Sigmoid colon (tissue), 3 donors: ENCODE results near the gene TSPAN15.

Source experiments
- POLR2A ChIP-seq, 2 donors: fragments of 450-650 bp; IDR thresholded peaks; one replicate each; pipeline ENCODE4 v1.6.1; 2016; ENCODE audit warnings: antibody characterized with exemption in 2 of 2, mild to moderate bottlenecking in 2 of 2, moderate library complexity in 2 of 2
- TF ChIP-seq, protein P1 (sequence below), 4 experiments: fragments of 450-650 bp in 3 of 4; fragments of 200-600 bp in 1 of 4; IDR thresholded peaks; one replicate each; pipeline ENCODE4 v1.5.1; 2016 to 2019; ENCODE audit warnings: antibody characterized with exemption in 4 of 4, mild to moderate bottlenecking in 3 of 4, moderate library complexity in 2 of 4

DNA sequence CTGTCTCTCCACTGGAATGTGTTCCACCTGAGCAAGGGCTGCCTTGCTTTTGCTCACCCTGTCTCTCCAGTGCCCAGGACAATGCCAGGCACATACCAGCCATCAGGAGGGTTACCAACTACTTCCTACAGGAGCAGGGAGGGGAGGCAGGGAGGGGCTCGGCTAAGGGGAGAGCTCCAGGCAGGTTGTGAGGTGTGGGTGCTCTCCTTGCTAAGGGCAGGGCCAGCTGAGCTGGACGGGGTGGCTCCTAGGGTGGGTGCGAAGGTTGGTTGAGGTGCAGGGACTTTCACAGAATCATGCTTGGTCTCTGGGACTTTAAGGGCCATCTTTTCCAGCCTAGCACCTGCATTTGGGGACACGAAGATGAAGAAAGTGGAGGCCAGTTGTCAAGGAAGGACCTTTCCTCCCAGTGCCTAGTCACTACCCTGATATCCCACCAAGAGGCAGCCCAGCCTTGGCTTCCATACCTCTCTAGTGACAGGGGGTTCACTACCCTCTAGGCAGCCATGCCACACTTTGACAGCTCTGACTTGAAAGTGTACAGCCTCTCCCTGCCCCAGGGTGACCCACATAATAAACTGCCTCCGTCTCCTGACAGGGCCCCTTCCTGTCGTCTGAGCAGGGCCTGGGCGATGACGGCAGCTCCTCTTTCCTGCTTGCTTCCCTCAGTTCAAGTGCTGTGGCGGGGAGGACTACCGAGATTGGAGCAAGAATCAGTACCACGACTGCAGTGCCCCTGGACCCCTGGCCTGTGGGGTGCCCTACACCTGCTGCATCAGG lies 46.5 kb downstream of the TSPAN15 start:
- TF ChIP-seq, protein P1, sequence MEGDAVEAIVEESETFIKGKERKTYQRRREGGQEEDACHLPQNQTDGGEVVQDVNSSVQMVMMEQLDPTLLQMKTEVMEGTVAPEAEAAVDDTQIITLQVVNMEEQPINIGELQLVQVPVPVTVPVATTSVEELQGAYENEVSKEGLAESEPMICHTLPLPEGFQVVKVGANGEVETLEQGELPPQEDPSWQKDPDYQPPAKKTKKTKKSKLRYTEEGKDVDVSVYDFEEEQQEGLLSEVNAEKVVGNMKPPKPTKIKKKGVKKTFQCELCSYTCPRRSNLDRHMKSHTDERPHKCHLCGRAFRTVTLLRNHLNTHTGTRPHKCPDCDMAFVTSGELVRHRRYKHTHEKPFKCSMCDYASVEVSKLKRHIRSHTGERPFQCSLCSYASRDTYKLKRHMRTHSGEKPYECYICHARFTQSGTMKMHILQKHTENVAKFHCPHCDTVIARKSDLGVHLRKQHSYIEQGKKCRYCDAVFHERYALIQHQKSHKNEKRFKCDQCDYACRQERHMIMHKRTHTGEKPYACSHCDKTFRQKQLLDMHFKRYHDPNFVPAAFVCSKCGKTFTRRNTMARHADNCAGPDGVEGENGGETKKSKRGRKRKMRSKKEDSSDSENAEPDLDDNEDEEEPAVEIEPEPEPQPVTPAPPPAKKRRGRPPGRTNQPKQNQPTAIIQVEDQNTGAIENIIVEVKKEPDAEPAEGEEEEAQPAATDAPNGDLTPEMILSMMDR (IDR thresholded peaks at IDR 0.05): no peak
- no peak for TF ChIP-seq POLR2A (IDR thresholded peaks at IDR 0.05)
